Fibroblast of mammary gland (primary cell): Measurements from ENCODE around the gene FSTL4.

ENCODE experiments used
- DNase-seq: peaks from one replicate; pipeline ENCODE4 v3.0.0-alpha.2; 2010; ENCODE audit warnings: low read depth
- H3K4me3 ChIP-seq: 2 replicates; pipeline ENCODE4 v1.5.1; 2011; ENCODE audit warnings: low read depth, mild to moderate bottlenecking, low read length, moderate library complexity; ENCODE audit not compliant: control insufficient read depth
- CTCF ChIP-seq: conservative IDR thresholded peaks from 2 replicates; pipeline ENCODE4 v1.5.1; 2011; ENCODE audit warnings: low read depth, low read length, inconsistent platforms; ENCODE audit not compliant: control insufficient read depth, insufficient read depth

The FSTL4 gene

GRCh38 chr5:133638436-133638835 is 26.1 kb upstream of the FSTL4 start:
- no peak overlapping the region for H3K4me3 ChIP-seq
- no peak for TF ChIP-seq CTCF
- no peak for DNase-seq

GRCh38 chr5:133637206-133637605 is 24.9 kb upstream of the FSTL4 start:
- no peak for DNase-seq
- no peak for TF ChIP-seq CTCF
- H3K4me3 ChIP-seq: no peak overlapping the region

- no peak overlapping the region for H3K4me3 ChIP-seq
- no peak for TF ChIP-seq CTCF
- peak; percentile 70 for DNase-seq
These were observed 22.7 kb upstream of the FSTL4 start for GRCh38 chr5:133635051-133635450.

GRCh38 chr5:133627180-133627579 is 14.8 kb upstream of the FSTL4 start:
- TF ChIP-seq CTCF: no peak
- no peak overlapping the region for H3K4me3 ChIP-seq
- peak; percentile 20 for DNase-seq

GRCh38 chr5:133624316-133624715 is 12.0 kb upstream of the FSTL4 start:
- no peak overlapping the region for H3K4me3 ChIP-seq
- no peak for TF ChIP-seq CTCF
- DNase-seq: no peak

- H3K4me3 ChIP-seq: no peak overlapping the region
- DNase-seq: no peak
These were observed 5.8 kb upstream of the FSTL4 start for GRCh38 chr5:133618141-133618540.

More at GRCh38 chr5:133618141-133618540, 5.8 kb upstream of the FSTL4 start:
- no peak for TF ChIP-seq CTCF
